GM12891 (cell line): Measurements from ENCODE around the gene SNW1.

Experiments used
- PAX5 ChIP-seq: IDR thresholded peaks from 2 replicates; pipeline ENCODE4 v1.6.1; 2011; ENCODE audit warnings: low read length, moderate library complexity, mild to moderate bottlenecking; ENCODE audit not compliant: insufficient read depth, severe bottlenecking
- POLR2A ChIP-seq: IDR thresholded peaks from 2 replicates; pipeline ENCODE4 v1.6.1; 2011; ENCODE audit warnings: low read depth, low read length, control low read depth
- POLR2AphosphoS5 ChIP-seq: IDR thresholded peaks from 2 replicates; pipeline ENCODE4 v1.6.1; 2011; ENCODE audit warnings: low read depth, low read length, control low read depth
- TAF1 ChIP-seq: IDR thresholded peaks from 2 replicates; pipeline ENCODE4 v1.6.1; 2011; ENCODE audit warnings: low read depth, low read length, control low read depth

DNA sequence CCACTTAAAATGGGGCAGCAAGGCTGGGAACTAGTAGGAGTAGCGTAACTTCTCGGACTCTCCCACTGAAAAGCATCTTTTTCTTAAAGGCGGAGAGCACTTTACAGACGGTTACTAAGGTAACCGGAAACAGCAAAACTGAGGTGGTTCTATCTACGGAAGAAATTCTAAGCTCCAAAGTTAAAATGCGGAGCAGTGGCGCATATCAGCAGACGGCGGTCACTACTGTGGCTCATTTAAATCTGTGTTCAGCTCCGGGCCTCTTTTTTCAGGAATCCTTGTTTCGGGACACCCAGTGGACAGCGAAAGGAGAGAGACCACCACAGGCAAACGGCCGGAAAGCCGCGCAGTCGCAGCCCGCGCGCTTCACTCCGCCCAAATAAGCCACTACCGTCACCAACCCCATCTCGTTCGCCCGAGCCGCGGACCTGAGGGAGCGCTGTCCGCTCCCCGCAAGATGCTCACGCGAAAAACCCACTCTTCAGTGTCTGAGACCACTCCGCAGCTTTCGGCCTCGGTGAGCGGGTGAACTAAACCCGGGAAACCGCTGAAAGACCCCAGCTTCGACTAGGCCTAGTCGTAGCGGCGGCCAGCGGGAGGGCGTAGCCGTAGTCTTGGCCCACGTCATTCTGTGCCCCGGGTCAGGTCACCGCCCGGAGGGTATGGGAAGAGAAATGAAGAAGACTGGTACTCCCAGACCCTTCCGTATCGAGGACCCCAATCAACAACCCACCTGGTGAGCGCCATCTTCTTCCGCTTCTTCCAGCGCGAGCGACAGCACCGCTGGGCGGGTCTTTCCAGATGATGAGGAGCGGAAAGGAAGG is at the start of gene SNW1:
- TF ChIP-seq POLR2A (peak; percentile 77), PAX5 (no peak), TAF1 (peak; percentile 67), POLR2AphosphoS5 (peak; percentile 80)
